ENCODE results near the gene CRABP2.

- TF ChIP-seq EZH2 (IDR thresholded peaks at IDR 0.05; ENCODE audit: borderline replicate concordance, insufficient read depth, low read depth, low read length, poor library complexity, severe bottlenecking) = no peak
- TF ChIP-seq CTCF (IDR thresholded peaks at IDR 0.05) = peak; percentile 82
Measured at GRCh38 chr1:156705918-156706656, 704 bp upstream of the CRABP2 start.
